ENCODE data around the gene OTOP1. TPM values are rescaled to one million over a fixed set of nuclear protein-coding genes. Genes with fewer than 3 reads are reported as not detected.
"Not testable (repeated sequence)": the region's sequence is repeated elsewhere in the genome, so short reads cannot be mapped to it uniquely, and the experiment has no call there.

OTOP1 gene
- total RNA-seq, 4 donors from 2014 or later = not detected

DNA sequence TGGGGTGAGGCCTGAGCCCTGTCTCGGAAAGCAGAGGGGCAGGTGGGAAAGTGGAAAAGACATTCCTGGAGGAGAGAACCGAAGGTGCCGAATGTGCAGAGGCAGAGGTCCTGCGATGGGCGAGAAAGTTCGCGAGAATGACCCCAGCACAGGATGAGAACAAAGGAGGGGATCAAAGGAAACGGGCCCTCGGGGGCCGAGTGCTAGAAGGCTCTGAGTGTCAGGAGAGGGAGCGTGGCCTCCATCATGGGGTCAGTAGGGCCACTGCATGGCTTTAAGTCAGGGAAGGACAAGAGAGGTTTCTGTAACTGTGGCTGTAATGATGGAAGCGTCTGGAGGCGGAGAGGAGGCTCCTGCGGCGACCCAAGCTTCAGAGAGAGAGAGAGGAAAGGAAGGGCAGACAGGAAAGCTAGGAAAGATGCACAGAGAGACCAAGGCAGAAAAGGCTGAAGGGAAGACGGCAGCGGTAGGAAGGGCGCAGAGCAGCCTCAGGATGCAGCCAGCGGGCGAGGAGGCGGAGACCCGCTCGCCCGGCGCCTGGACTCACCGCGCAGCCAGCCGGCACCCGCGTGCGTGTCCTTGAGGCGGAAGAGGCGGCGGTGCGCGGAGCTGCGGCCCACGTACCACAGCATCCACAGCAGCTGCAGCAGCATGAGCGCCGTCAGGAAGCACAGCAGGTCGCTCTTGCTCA is 669 bp downstream of the OTOP1 start:
- Histone ChIP-seq H3K27ac (no peak overlapping the region), H3K27me3 (peaks cover 0 to 61% of the 10 kb centered on the region in 2 donors), H3K4me1 (peaks cover 0 to 4% (median 0%) of the 10 kb centered on the region in 4 donors), H3K4me3 (no peak overlapping the region), H3K9me3 (peaks cover 0 to 6% (median 0%) of the 10 kb centered on the region in 4 donors), H3K36me3 (no peaks in the 10 kb centered on the region)
- TF ChIP-seq, protein P1, sequence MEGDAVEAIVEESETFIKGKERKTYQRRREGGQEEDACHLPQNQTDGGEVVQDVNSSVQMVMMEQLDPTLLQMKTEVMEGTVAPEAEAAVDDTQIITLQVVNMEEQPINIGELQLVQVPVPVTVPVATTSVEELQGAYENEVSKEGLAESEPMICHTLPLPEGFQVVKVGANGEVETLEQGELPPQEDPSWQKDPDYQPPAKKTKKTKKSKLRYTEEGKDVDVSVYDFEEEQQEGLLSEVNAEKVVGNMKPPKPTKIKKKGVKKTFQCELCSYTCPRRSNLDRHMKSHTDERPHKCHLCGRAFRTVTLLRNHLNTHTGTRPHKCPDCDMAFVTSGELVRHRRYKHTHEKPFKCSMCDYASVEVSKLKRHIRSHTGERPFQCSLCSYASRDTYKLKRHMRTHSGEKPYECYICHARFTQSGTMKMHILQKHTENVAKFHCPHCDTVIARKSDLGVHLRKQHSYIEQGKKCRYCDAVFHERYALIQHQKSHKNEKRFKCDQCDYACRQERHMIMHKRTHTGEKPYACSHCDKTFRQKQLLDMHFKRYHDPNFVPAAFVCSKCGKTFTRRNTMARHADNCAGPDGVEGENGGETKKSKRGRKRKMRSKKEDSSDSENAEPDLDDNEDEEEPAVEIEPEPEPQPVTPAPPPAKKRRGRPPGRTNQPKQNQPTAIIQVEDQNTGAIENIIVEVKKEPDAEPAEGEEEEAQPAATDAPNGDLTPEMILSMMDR (IDR thresholded peaks at IDR 0.05) = no peak
- no peak for TF ChIP-seq POLR2A (IDR thresholded peaks at IDR 0.05)
- no peak for TF ChIP-seq EP300 (IDR thresholded peaks at IDR 0.05)
- WGBS, 2 donors = 9 to 14% methylated on average over 40 to 41 of the region's 41 CpGs
- no peak for DNase-seq (ENCODE audit: low spot score in 2 of 2)

DNA sequence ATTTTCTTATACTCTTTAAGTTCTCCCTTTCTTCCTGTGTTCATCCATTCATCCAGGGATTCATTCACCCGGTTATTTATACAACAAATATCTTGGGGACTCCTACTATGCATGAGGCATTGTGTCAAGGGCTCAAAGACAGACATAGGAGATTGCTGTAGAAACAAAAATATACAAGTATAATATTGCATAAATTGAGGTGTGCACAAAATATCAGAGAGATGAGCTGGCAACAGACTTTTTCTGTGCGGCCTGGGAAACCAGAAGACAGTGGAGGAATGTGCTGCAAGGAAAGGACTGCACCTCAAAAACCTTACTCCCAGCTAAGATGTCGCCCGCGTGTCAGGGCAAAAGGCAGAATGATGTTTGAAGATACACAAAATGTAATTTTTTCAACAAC is 9.6 kb downstream of the OTOP1 start:
- DNase-seq (ENCODE audit: low spot score in 2 of 2) = no peak
- no peaks in the 10 kb centered on the region for H3K9me3 ChIP-seq
- H3K4me3 ChIP-seq = no peak overlapping the region
- 73 to 80% methylated on average over 5 of the region's 5 CpGs for WGBS, 2 donors
- no peaks in the 10 kb centered on the region for H3K36me3 ChIP-seq
- TF ChIP-seq EP300 (IDR thresholded peaks at IDR 0.05) (no peak), POLR2A (IDR thresholded peaks at IDR 0.05) (no peak)
- TF ChIP-seq, protein P1 (IDR thresholded peaks at IDR 0.05) = no peak
- no peaks in the 10 kb centered on the region for H3K4me1 ChIP-seq
- no peaks in the 10 kb centered on the region for H3K27me3 ChIP-seq
- no peak overlapping the region for H3K27ac ChIP-seq

DNA sequence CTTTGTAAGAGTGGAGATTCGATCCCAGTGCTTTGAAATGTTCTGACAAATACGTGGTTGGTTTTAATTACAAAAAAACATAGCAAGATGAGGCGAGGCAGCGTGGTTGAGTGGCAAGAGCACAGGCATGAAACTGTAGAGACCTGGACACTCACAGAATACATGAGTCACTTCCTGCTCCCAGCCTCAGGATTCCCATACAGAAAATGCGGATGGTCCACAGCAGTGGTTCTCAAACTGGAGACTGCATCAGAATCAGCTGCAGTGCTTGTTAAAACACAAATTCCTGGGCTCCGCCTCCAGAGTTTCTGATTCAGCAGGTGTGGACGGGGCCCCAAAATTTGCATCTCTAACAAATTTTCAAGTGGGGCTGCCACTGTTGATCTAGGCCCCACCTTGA is 10.1 kb downstream of the OTOP1 start:
- Histone ChIP-seq H3K36me3 (no peaks in the 10 kb centered on the region), H3K27me3 (no peaks in the 10 kb centered on the region), H3K4me1 (no peaks in the 10 kb centered on the region), H3K4me3 (no peak overlapping the region), H3K27ac (no peak overlapping the region), H3K9me3 (no peaks in the 10 kb centered on the region)
- DNase-seq (ENCODE audit: low spot score in 2 of 2) = no peak
- TF ChIP-seq POLR2A (IDR thresholded peaks at IDR 0.05) (no peak), EP300 (IDR thresholded peaks at IDR 0.05) (no peak)
- TF ChIP-seq, protein P1 (IDR thresholded peaks at IDR 0.05) = no peak
- WGBS, 2 donors = 72 to 74% methylated on average over 7 of the region's 7 CpGs

DNA sequence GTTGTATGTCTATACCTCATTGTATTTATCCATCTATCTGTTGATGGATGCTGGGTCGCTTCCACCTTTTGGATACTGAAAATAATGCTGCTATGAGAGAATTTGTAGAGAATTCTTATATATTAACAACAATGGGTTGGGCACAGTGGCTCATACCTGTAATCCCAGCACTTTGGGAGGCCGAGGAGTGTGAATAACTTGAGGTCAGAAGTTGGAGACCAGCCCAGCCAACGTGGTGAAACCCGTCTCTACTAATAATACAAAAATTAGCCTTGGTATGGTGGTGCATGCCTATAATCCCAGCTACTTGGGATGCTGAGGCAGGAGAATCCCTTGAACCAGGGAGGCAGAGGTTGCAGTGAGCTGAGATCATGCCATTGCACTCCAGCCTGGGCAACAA is 13.1 kb downstream of the OTOP1 start:
- 69 to 75% methylated on average over 4 of the region's 4 CpGs for WGBS, 2 donors

DNA sequence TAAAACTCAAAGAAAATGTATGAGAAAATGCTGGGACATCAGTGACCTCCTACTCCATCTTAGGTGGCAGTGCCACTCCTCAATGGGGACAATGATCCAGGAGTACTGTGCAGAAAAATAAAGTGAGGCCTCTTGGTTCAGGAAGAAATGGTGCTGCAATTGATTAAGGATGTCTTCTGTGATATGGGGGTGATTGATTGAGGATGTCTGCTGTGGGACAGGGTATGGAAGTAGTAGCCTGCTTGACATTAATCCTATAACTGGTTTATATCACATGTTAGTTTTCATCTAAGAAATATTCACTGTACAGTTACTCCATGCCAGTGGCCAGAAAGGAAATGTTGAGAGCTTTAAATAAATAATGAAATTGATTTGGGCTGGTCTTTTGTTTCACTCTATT is 20.5 kb downstream of the OTOP1 start:
- H3K4me3 ChIP-seq = no peak overlapping the region
- TF ChIP-seq EP300 (IDR thresholded peaks at IDR 0.05) = no peak
- TF ChIP-seq, protein P1 (IDR thresholded peaks at IDR 0.05) = no peak
- H3K4me1 ChIP-seq = no peaks in the 10 kb centered on the region
- no peaks in the 10 kb centered on the region for H3K36me3 ChIP-seq
- DNase-seq (ENCODE audit: low spot score in 2 of 2) = no peak
- no peak overlapping the region for H3K27ac ChIP-seq
- no peaks in the 10 kb centered on the region for H3K9me3 ChIP-seq
- H3K27me3 ChIP-seq = peaks cover 0 to 3% of the 10 kb centered on the region in 2 donors

More for the DNA sequence above, 13.1 kb downstream of the OTOP1 start:
- H3K27ac ChIP-seq; H3K27me3 ChIP-seq; H3K9me3 ChIP-seq; DNase-seq (ENCODE audit: low spot score in 2 of 2); H3K36me3 ChIP-seq; H3K4me3 ChIP-seq; H3K4me1 ChIP-seq: not testable (repeated sequence)

DNA sequence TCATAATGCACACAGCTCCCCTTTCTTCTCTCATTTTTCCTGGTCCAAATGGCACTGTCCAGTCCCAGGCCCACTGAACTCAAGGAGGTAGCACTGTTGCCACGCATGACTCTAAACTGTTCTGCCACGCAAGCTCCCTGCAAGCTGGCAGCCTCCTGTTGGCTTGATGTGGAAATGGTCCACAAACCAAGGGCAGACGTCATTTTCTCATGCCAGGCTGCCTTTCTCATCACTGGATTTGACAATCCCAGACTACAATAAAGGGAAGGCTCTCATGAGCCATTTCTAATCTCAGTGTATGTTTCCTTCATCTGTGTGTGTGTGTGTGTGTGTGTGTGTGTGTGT is 22.4 kb downstream of the OTOP1 start:
- Histone ChIP-seq H3K4me1 (no peaks in the 10 kb centered on the region), H3K9me3 (no peaks in the 10 kb centered on the region), H3K27ac (no peak overlapping the region), H3K27me3 (no peaks in the 10 kb centered on the region), H3K36me3 (no peaks in the 10 kb centered on the region), H3K4me3 (no peak overlapping the region)
- TF ChIP-seq POLR2A (IDR thresholded peaks at IDR 0.05) (no peak), EP300 (IDR thresholded peaks at IDR 0.05) (no peak)
- TF ChIP-seq, protein P1 (IDR thresholded peaks at IDR 0.05) = no peak
- DNase-seq (ENCODE audit: low spot score in 2 of 2) = no peak
- 75% methylated on average over 3 of the region's 3 CpGs for WGBS, 2 donors
